ENCODE results near the gene INPP5K.
"Not testable (repeated sequence)": the region's sequence is repeated elsewhere in the genome, so short reads cannot be mapped to it uniquely, and the experiment has no call there.

DNA sequence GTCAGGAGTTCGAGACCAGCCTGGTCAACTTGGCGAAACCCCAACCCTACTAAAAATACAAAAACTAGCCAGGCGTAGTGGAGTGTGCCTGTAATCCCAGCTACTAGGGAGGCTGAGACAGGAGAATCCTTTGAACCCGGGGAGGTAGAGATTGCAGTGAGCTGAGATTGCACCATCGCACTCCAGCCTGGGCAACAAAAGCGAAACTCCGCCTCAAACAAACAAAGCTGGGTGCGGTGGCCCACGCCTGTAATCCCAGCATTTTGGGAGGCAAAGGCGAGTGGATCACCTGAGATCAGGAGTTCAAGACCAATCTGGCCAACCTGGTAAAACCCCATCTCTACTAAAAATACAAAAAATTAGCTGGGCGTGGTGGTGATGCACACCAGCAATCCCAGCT lies 62.7 kb downstream of the INPP5K start:
- not testable (repeated sequence) for TF ChIP-seq YY1, ZNF169, ZNF785, ZNF473 (tag by site-specific recombination; IDR thresholded peaks at IDR 0.05)
- TF ChIP-seq, protein P1, sequence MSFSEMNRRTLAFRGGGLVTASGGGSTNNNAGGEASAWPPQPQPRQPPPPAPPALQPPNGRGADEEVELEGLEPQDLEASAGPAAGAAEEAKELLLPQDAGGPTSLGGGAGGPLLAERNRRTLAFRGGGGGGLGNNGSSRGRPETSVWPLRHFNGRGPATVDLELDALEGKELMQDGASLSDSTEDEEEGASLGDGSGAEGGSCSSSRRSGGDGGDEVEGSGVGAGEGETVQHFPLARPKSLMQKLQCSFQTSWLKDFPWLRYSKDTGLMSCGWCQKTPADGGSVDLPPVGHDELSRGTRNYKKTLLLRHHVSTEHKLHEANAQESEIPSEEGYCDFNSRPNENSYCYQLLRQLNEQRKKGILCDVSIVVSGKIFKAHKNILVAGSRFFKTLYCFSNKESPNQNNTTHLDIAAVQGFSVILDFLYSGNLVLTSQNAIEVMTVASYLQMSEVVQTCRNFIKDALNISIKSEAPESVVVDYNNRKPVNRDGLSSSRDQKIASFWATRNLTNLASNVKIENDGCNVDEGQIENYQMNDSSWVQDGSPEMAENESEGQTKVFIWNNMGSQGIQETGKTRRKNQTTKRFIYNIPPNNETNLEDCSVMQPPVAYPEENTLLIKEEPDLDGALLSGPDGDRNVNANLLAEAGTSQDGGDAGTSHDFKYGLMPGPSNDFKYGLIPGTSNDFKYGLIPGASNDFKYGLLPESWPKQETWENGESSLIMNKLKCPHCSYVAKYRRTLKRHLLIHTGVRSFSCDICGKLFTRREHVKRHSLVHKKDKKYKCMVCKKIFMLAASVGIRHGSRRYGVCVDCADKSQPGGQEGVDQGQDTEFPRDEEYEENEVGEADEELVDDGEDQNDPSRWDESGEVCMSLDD (tag by site-specific recombination; IDR thresholded peaks at IDR 0.05) = not testable (repeated sequence)

All from HEK293 (cell line).